GM18861 (cell line): ENCODE data around the gene ARMC9.

Source experiments
- ATAC-seq: cut with Tn5 transposase; IDR thresholded peaks from one replicate; pipeline ENCODE4 v1.9.1; 2021; ENCODE audit not compliant: unreplicated experiment

Gene ARMC9

DNA sequence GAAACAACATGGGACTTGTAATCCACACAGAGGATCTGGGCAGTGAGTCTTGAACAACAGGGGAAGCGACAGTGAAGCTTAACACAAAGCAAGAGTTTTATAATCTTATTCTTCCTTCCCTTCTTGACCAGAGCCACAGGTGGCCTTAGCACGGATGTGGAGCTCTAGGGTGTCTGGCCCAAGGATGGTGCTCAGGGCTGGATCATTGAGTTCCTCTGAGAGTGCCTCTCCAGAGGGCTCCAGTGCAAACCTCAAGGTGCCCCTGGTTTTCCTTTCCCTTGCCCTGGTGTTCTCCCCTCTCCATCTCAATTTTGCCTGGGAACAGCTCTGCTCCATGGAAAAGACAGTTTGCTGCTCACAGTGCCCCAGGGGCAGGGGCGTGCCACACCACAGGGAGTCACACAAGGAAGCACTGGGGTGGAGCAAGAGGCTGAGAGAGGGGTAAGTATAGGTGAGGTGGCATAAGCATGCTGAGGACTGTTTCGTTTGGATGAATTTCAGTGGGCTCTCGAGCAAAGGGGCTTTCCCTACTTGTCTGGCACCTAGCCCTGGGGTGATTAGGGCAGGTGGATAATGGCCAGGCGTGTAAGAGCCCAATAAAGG, 108.5 kb downstream of the ARMC9 start:
- no peak for ATAC-seq

DNA sequence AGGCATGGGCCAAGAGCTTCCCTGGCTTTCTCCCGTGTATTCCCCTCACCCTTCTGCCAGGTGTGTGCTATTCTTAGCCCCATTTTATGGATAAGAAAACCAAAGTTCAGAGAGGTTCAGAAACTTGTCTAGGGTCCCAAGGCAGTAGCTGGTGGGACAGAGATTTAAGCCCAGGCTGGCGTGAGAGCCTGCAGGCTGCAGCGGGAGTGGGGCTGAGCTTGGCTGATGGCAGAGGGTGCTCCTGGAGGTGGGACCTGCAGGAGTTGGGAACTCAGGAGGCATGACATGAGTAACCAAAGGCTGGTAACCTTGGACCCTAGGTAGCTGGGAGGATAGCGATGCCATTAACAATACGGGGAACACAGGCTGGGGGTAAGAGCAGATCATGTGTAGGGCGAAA, 109.8 kb downstream of the ARMC9 start:
- no peak for ATAC-seq

DNA sequence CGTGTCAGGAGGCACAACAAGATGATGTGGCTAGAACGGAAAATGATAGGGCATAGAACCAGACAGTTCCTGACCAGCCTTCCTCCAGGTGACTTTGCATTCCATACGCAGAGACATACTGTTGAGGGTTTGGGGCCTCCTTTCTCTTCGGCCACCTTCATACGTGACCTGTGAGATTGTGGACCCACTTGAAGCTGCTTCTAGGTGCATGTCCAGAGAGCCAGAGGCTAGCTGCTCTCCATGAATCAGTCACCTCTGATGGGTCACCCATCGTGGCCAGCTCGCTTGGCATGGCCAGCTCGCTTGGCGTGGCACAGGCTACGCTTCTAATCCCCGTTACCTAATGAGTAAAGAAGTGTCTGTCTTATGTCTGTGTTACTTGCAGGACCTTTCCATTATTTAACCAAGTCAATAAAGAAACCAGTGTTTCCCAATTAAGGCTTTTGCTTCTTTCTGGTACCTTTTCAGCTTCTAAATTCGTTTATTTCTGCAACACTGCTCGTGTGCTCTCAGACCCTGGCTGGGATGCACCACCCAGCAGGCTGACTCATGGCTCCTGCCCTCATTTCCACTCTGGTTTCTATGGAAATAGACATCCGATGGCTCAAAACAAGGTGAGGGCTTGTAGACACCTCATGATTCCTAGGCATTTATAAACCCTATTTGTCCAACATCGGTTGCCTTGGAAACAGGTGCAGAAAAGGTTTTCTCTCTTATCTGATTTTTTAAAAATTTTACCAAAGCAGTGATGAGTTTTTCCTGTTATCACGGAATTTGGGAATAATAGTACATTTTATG, 110.4 kb downstream of the ARMC9 start:
- ATAC-seq: no peak

DNA sequence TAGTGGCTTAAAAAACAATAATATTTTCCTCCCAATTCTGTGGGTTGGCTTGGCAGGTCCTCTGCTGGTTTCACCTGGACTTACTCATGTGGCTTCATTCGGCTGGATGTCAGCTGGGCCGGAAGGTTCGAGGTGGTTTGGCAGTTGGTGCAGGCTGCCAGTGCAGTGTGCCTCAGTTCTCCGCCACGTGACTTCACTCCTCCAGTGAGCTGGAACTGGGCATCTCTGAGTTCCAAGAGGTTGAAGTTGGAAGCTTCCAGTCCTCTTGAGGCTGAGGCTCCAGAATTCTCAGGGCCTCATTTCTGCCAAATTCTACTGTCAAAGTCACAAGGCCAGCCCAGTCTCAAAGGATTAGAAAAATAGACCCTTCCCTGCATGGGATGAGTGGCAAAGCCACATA, 113.6 kb downstream of the ARMC9 start:
- ATAC-seq: no peak

DNA sequence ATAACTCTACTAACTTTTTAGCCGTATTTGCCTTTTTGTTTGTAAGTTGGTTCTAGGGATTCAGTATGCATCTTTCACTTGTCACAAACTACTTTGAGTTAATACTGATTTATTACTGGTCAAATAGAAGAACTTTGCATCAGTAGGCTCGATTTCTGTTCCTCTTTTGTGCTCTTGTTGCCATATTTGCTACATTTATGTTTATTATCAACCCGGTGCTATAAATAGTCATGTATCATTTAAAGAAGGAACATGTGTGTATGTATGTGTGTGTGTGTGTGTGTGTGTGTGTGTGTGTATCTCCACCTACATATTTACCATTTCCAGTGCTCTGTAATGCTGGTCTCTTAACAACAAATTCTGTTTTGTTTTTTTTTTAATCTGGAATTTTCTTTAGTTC, 117.5 kb downstream of the ARMC9 start:
- peak; percentile 43 for ATAC-seq

DNA sequence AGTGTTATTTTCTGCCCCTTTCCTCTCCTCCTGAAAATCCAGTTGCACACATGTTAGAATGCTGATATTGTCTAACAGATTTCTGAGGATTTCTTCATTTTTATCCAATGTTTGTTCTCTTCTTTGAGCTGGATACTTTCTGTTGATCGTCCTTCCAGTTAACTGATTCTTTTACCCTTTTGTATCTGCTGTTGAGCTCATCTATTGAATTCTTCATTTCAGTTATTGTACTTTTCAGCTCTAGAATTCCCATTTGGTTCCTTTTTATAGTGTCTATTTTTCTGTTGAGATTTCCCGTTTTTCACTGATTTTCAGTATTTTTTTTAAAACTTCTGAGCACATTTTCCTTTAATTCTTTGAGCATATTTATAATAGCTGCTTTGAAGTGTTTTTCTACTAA, 119.1 kb downstream of the ARMC9 start:
- no peak for ATAC-seq

DNA sequence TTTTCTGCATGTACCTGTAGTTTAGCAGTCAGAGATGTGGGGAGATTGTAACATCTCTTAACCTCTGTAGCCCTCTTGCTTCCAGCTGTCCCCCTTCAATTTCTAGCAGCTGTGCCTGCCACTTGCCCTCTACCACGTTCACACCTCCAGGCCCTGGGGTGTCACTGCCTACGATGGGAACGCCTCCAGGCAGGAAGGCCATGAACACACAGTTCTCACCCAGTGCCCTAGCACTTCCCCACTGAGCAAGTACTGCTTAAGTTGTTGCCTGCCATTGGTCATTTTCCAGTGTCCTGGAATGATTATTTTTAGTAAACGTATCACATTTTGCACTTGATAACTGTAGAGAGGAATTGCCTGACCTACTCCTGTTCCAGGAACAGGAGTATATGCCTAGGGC, 120.0 kb downstream of the ARMC9 start:
- no peak for ATAC-seq

DNA sequence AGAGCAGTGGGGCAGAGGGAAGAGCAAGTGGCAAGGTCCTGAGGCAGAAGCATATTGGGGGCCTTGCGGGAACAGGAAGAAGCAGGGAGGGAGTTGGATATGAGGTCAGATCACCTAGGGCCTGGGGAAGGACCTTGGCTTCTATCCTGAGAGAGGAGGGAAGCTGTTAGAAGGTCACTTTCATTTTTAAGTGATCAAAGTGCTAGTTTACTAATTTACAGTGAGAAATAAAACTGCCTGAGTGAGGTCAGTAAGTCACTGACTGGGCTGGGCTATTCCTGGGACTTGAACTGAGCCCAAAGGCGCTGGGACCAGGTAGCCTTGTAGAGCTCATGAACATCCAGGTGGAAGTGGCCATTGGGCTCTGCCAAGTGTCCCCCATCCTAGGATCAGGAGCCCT, 120.5 kb downstream of the ARMC9 start:
- ATAC-seq: no peak

DNA sequence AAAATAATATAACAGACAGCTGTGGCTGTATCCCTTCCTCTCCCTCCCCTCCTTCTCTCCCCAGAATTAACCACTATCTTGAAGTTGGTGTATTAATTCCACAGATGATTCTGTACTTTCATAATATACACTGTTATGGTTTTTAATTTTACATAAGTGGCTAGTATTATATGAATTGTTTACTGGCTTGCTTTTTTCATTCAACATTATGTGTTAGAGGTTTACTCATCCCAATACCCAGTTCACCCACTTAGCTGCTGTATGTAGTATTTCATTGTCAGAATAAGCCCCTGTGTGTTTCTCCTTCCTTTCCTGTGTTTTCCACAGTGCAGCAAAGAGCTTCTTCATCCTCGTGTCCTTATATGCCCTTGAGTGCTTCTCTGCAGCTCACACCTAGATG, 121.4 kb downstream of the ARMC9 start:
- ATAC-seq: no peak

DNA sequence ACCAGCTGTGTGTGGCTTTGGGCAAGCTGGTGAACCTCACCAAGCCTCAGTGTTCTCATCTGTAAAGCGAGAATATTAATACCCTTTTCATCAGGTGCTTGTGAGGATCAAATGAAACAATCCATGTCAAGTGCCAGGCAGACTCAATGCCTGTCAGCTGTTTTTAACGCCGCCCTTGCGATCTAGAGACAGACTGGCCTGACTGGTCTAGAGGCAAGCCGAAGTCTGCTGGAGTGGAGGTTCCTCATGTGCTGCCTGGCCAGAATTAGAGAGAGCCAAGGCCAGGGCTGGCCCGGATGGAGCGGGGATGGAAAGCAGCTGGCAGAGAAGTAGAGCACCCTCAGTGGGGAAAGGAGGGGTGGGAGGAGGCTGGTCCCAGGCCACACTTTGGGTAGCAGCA, 122.6 kb downstream of the ARMC9 start:
- ATAC-seq: no peak

DNA sequence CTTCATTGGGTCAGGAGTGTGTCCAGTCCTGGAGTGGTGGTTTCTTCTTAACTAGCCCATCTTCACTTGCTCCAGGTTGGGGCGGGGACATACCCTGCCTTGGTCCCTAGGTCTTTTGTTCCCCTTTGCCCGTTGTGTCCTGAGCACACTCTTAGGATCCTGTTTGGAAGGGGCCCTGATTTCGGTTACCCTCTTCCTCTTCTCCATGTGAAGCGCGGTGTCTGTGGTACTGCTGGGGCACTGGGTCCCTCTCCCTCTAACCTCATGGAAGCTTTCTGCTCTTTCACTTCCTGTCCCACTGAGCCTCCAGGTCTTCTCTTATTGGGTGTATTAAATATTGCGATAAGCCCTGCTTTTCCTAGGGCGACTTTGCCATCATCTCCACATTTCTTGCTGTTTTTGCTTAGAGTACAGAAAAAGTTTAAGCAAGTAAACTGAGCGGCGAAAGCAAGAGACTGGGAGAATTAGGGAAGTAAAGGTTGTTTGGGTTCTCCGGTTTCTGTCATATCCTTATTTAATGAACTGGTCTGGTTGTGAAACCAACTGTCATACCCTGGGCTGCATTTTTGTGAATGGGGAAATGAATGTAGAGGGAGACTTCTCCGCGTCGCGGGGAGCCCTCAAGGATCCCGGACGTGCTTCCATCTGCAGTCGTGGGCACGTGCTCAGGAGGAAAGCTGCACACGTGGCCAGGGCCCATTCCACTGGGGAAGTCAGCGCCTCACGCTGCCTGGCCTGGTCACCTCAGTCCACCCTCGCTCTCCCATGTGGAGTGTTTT, 123.3 kb downstream of the ARMC9 start:
- no peak for ATAC-seq

DNA sequence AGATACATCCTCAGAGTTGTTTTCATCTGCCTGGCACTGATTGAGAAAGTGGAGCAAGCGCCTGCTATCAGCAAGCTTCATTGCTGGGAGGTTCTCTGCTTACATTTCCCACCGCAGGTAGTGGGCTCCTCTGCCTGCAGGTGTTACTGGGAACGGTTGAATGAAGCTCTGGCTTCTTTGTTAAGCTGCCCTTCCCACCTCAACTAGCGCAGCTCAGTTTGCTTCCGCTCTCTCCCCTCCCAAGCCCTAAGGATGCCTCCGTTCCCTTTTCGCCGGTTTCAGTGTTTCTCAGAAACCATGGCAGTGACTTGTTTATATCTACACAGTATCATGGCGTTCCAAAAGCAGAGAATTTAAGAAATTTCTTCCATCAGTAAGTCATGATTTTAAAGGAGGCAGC, 124.9 kb downstream of the ARMC9 start:
- no peak for ATAC-seq

DNA sequence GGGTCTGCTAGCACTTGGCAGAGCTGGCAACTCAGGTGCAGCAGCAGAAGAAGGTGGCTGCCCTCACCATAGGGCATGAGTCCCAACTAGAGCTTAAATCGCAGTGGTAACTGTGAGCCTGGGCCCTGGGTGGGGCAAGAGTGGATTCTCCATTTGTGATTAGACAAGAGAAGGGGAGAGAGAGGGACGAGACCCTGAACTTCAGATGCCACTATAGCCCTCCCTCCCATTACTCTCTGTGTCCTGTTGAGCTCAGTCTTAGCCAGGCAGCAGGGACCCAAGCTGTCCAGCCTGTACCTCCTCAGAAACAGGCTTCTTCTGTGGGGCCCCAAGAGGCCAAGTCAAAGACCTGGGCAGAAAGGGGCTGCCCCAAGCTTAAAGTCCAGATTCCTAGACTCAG, 127.4 kb downstream of the ARMC9 start:
- no peak for ATAC-seq

DNA sequence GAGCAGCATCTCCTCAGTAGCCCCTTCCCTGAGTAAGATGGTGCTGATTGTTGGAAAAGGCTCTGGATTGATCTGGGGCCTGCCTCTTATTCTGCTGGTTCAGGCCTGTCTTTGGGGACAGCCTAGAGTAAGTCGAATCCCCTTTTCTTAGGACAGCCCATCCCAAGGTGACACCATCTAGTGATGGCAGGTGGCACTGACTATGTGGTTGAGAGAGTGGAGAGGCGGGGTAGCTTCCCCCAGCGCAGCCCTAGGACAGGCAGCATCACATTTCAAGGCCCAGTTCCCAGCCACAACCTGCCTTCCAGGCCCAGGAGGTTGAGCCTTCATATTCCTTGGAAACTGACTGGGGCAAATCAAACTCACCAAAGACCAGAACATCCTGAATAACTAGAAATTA, 128.0 kb downstream of the ARMC9 start:
- no peak for ATAC-seq

DNA sequence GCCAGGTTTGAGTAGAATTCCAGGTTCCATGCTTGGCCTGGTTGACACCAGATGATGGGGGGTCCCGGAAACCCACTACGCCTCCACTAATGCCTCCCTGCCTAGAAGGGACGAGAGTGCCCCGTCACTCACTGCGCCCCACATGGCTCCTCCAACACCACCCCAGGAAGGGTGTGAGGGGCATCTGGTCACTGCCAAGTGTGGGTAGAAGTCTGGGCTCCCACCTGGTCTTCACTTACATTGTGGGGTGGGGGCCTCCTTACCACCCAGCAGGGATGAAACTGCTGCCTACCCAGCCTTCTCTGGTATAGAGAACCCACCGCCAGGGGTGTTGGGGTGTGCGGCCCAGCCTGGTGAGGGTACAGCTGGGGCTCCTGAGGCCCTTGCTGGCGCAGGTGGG, 131.9 kb downstream of the ARMC9 start:
- ATAC-seq: no peak

DNA sequence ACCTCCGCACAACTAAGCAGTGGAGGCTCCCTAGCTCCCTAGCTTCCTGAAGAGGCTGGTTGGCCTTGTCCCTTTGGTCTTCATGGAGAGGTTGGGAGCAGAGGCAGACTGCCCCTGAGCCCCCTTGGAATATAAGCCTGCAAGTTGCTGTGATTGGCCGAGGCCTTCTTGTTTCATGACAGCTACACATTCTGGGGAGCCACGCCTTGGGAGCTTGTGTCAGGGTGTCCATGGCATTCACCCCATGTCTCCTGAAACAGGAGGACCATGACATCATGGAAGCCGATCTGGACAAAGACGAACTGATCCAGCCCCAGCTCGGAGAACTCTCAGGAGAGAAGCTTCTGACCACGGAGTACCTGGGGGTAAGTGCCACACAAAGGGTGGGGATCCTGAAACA, 133.1 kb downstream of the ARMC9 start:
- ATAC-seq: no peak

DNA sequence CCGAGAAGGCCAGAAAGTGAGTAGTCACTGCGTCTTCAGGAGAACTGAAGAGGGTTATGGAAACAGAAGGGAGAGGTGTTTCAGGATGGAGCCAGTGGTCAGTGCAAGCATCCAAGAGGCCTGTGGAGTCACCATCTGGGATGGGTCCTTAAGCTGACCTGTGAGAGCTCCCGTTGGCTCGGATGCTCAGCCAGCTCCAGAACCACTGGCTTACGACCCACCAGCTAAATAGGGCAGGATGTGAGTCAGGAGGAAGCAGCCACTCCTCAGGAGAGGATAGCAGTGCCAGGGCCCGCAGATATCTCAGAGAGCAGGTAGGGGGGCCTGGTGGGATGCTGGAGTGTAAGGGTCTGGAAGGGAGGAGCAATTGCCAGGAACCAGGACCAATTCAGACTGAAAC, 134.0 kb downstream of the ARMC9 start:
- ATAC-seq: no peak

DNA sequence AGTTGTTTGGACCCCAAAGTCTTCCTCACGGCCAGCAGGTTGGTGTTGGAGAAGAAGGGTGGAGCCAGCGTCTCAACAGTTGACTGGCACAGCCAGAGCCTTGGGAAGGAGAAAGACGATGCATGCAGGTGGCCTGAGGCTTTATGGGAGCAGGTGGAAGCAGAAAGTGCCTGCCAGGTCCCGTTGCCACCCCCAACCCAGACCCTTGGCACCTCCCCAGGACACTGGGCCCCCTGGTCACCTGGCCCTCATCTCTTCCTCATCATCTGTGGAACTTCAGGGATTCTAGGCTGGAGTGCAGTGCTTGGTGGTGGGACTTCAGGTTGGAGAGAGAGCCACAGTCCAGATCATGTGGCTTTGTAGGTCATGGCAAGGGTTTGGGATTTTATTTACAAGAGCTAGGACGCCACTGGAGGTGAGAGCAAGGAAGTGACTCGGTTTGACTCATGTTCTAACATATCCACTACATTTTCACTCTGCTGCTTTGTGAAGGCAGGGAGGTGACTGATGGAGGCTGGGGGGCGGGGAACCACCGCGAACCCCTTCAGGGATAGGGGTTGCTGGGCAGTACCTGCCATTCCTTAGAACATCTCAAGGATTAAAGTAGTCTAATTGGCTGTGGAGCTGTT, 134.6 kb downstream of the ARMC9 start:
- ATAC-seq: no peak

DNA sequence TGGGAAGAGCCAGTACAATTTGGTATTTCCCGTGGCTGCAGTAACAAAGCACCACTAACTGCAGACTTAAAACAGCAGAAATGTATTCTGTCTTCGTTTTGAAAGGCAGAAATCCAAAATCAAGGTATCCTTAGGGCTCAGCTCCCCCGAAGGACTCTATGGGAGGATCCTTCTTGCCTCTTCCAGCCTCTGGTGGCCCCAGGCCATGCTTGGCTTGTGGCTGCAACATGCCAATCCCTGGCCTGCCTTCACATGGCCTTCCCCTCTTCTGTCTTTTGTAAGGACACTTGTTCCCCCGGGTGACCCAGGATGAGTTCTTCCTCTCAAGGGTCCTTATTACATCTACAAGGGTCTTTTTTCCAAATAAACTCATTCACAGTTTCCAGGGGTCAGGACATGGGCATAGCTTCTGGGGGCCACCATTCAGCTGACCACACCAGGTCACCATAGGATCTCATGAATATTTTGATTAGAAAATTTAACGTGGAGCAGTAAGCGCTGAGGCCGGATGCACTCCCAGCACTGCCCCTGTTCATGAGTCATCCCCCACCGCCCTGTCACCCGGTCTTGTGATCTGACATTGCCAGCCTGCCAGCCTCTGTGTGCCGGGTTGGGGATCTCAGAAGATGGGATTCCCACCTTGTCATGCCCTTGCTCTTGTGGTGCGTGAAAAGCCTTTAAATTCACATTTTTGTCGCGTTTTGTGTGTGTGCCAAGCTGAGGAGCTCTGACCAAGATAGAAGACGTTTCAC, 135.9 kb downstream of the ARMC9 start:
- ATAC-seq: no peak

DNA sequence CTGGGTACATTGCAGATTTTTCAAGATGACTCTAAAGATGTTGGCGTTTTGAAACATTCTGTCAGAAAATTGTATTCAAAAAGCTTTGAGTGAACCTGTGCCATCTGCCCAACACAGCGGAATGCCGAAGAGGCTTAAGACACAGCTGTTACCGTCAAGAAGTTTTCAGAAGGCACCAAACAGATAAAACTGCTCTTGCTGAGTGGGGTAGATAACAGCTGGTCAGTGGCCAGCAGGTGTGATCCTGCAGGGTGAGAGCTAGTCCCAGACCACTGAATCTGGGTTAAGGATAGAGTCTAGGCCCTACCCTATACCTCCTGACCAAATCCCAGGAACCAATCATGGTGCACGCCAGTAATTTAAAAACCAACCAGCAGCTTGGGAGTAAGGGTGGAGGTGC, 136.6 kb downstream of the ARMC9 start:
- no peak for ATAC-seq

DNA sequence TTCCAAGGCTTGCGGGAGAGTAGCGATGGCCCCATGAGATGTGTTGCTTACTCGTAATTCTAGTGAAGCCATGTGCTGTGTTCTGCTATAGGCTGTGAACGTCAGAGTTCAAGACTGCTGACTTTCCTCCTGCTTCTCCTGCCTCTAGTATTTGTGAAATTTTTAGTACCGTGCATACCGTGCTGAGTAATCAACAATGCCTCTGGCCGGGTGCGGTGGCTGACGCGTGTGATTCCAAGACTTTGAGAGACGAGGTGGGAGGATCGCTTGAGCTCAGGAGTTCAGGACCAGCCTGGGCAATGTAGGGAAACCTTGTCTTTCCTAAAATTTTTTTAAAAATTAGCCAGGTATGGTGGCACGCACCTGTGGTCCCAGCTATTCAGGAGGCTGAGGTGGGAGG, 137.2 kb downstream of the ARMC9 start:
- no peak for ATAC-seq
